ENCODE results near the gene SERPINA1. TPM values are rescaled to one million over a fixed set of nuclear protein-coding genes. Genes with fewer than 3 reads are reported as not detected.

SERPINA1 gene
- total RNA-seq, 1 experiment from 2014 or later, result not detected

DNA sequence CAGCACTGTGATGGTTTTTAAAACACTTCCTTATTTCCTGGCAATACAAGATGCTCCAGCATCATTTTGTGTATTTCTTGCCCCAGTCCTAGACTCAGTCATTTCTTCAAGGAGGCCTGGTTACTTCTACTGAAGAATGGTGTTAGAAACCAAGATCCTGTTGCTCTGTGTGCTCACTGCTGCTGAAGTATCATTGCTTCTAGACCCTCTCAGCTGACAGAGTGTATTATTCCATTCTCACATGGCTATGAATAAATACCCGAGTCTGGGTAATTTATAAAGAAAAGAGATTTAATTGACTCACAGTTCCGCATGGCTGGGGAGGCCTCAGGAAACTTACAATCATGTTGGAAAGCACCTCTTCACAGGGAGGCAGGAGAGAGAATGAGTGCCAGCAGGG, 50.4 kb downstream of the SERPINA1 start:
- no peak overlapping the region for H3K27ac ChIP-seq
- H3K4me2 ChIP-seq, result no peak overlapping the region
- ChIA-PET POLR2A (ENCODE audit: unreplicated experiment) (no interaction called here), CTCF (no interaction called here)
- H3F3A ChIP-seq (ENCODE audit: insufficient read depth, low read depth), result no peaks in the 10 kb centered on the region
- H2AFZ ChIP-seq, result no peak overlapping the region
- BruUV-seq (replicated peaks), result no TSS peak
- no peaks in the 10 kb centered on the region for H3K9me2 ChIP-seq (ENCODE audit: insufficient read depth)
- no peaks in the 10 kb centered on the region for H3K27me3 ChIP-seq (ENCODE audit: insufficient read depth, low read depth)
- intact Hi-C loops (cut with micrococcal nuclease; ENCODE audit: unreplicated experiment), result no loop called here
- DNase-seq, result no peak
- no peaks in the 10 kb centered on the region for H3K36me3 ChIP-seq (ENCODE audit: low read depth)
- H3K79me2 ChIP-seq (ENCODE audit: low read depth), result no peaks in the 10 kb centered on the region
- no peak for TF ChIP-seq EZH2 (IDR thresholded peaks at IDR 0.05; ENCODE audit: low read depth)
- TF ChIP-seq, protein P1, sequence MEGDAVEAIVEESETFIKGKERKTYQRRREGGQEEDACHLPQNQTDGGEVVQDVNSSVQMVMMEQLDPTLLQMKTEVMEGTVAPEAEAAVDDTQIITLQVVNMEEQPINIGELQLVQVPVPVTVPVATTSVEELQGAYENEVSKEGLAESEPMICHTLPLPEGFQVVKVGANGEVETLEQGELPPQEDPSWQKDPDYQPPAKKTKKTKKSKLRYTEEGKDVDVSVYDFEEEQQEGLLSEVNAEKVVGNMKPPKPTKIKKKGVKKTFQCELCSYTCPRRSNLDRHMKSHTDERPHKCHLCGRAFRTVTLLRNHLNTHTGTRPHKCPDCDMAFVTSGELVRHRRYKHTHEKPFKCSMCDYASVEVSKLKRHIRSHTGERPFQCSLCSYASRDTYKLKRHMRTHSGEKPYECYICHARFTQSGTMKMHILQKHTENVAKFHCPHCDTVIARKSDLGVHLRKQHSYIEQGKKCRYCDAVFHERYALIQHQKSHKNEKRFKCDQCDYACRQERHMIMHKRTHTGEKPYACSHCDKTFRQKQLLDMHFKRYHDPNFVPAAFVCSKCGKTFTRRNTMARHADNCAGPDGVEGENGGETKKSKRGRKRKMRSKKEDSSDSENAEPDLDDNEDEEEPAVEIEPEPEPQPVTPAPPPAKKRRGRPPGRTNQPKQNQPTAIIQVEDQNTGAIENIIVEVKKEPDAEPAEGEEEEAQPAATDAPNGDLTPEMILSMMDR (conservative IDR thresholded peaks at IDR 0.05), result no peak
- H4K20me1 ChIP-seq (ENCODE audit: insufficient read depth), result no peaks in the 10 kb centered on the region
- no peaks in the 10 kb centered on the region for H3K4me1 ChIP-seq (replicated peaks; ENCODE audit: insufficient read depth)
- H3K9me3 ChIP-seq (ENCODE audit: insufficient read depth, low read depth), result no peaks in the 10 kb centered on the region
- no peak overlapping the region for H3K4me3 ChIP-seq

DNA sequence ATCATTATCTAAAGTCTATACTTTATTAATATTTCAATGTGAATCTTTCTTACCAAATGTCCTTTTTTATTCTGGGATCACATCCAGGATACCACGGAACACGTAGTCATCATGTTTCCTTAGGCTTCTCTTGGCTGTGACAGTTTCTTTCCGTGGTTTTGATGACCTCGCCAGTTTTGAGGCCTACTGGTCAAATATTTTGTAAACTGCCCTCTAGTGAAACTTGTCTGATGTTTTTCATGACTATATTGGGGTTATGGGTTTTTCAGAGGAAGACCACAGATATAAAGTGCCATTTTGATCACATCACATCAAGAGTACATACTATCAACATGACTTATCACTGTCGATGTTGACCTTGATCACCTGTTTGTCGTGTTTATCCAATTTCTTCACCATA, 51.1 kb downstream of the SERPINA1 start:
- Histone ChIP-seq H3K36me3 (ENCODE audit: low read depth) (no peaks in the 10 kb centered on the region), H3K4me1 (replicated peaks; ENCODE audit: insufficient read depth) (no peaks in the 10 kb centered on the region), H3K4me2 (no peak overlapping the region), H3K27me3 (ENCODE audit: insufficient read depth, low read depth) (no peaks in the 10 kb centered on the region), H3K9me2 (ENCODE audit: insufficient read depth) (no peaks in the 10 kb centered on the region), H3K9me3 (ENCODE audit: insufficient read depth, low read depth) (no peaks in the 10 kb centered on the region), H4K20me1 (ENCODE audit: insufficient read depth) (no peaks in the 10 kb centered on the region), H3K4me3 (no peak overlapping the region), H3K27ac (no peak overlapping the region), H3K79me2 (ENCODE audit: low read depth) (no peaks in the 10 kb centered on the region), H2AFZ (no peak overlapping the region), H3F3A (ENCODE audit: insufficient read depth, low read depth) (no peaks in the 10 kb centered on the region)
- ChIA-PET CTCF (no interaction called here), POLR2A (ENCODE audit: unreplicated experiment) (no interaction called here)
- no peak for TF ChIP-seq EZH2 (IDR thresholded peaks at IDR 0.05; ENCODE audit: low read depth)
- TF ChIP-seq, protein P1 (conservative IDR thresholded peaks at IDR 0.05), result no peak
- no peak for DNase-seq
- BruUV-seq (replicated peaks), result no TSS peak
- intact Hi-C loops (cut with micrococcal nuclease; ENCODE audit: unreplicated experiment), result no loop called here

DNA sequence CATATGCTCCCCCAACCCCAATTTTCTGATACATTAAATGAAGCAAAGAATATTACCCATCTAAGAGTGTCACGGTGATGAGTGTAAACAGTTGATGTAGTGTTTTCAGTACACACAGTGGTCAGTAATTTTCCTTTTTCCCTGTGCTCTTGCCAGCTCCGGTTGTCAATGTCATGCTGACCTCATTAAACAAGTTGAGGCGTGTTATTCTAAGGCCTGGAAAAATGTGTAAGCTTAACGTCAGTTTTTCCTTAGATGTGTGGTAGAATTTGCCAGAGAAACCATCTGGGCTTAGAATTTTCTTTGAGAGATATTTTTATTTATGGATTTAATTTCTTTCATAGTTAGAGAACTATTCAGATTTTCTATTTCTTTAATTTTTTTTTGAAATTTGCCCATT, 53.5 kb downstream of the SERPINA1 start:
- no peaks in the 10 kb centered on the region for H3K36me3 ChIP-seq (ENCODE audit: low read depth)
- no peaks in the 10 kb centered on the region for H4K20me1 ChIP-seq (ENCODE audit: insufficient read depth)
- no peaks in the 10 kb centered on the region for H3K79me2 ChIP-seq (ENCODE audit: low read depth)
- H3K4me2 ChIP-seq, result no peak overlapping the region
- H3F3A ChIP-seq (ENCODE audit: insufficient read depth, low read depth), result no peaks in the 10 kb centered on the region
- no peak overlapping the region for H2AFZ ChIP-seq
- BruUV-seq (replicated peaks), result no TSS peak
- TF ChIP-seq EZH2 (IDR thresholded peaks at IDR 0.05; ENCODE audit: low read depth), result no peak
- TF ChIP-seq, protein P1 (conservative IDR thresholded peaks at IDR 0.05), result no peak
- DNase-seq, result no peak
- ChIA-PET CTCF (no interaction called here), POLR2A (ENCODE audit: unreplicated experiment) (no interaction called here)
- H3K4me1 ChIP-seq (replicated peaks; ENCODE audit: insufficient read depth), result no peaks in the 10 kb centered on the region
- H3K9me3 ChIP-seq (ENCODE audit: insufficient read depth, low read depth), result no peaks in the 10 kb centered on the region
- H3K27ac ChIP-seq, result no peak overlapping the region
- no peaks in the 10 kb centered on the region for H3K27me3 ChIP-seq (ENCODE audit: insufficient read depth, low read depth)
- H3K9me2 ChIP-seq (ENCODE audit: insufficient read depth), result no peaks in the 10 kb centered on the region
- intact Hi-C loops (cut with micrococcal nuclease; ENCODE audit: unreplicated experiment), result no loop called here
- no peak overlapping the region for H3K4me3 ChIP-seq

All from PC-9 (cell line).